ENCODE results near the gene SH3TC1.

SH3TC1 gene

GRCh38 chr4:8217246-8217511 is 18.1 kb downstream of the SH3TC1 start:
- no peak for FAIRE-seq

GRCh38 chr4:8217871-8218270 is 18.8 kb downstream of the SH3TC1 start:
- no peak for FAIRE-seq

DNA sequence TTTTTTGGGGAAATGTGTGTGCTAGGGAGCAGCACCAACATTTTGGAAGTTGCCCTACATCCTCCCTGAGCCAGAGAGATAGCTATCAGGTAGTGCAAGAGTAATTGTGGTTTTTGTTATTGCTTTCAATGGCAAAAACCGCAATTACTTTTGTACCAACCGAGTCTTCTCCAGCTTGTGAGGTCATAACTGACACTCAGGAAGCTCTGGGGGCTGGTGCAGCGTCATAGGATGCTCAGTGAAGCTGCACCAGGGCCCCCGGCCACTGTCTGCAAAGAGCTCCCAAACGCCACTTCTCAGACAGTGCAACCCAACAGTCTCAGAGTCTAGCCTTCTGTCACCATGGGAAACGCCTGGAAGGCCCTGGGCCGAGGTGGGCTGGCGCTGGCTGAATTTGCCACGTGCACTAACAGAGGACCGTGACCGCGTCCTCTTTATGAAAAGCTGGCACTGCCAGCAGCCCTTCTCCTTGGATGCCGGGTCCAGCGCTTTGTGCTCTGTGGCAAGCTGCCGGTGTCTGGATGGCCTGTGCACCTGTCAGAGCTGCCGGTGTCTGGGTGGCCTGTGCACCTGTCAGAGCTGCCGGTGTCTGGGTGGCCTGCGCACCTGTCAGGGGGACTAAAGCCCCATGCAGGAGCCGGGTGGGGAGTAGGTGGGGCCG is 19.4 kb downstream of the SH3TC1 start:
- FAIRE-seq, result no peak

DNA sequence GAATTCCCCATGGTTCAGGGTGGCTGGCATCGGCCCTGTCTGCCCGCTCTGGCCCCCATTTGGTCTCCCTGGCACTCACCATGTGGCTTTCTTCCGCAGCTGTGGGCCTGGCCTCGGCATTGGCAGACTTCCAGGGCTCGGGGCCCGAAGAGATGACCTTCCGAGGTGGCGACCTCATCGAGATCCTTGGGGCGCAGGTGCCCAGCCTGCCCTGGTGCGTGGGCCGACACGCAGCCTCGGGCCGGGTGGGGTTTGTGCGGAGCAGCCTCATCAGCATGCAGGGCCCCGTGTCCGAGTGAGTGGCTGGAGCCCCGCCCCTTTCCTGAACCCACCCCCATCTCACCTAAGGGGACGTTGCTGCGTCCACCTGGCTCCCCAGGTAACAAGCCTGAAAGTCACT is 20.1 kb downstream of the SH3TC1 start:
- no peak for FAIRE-seq

DNA sequence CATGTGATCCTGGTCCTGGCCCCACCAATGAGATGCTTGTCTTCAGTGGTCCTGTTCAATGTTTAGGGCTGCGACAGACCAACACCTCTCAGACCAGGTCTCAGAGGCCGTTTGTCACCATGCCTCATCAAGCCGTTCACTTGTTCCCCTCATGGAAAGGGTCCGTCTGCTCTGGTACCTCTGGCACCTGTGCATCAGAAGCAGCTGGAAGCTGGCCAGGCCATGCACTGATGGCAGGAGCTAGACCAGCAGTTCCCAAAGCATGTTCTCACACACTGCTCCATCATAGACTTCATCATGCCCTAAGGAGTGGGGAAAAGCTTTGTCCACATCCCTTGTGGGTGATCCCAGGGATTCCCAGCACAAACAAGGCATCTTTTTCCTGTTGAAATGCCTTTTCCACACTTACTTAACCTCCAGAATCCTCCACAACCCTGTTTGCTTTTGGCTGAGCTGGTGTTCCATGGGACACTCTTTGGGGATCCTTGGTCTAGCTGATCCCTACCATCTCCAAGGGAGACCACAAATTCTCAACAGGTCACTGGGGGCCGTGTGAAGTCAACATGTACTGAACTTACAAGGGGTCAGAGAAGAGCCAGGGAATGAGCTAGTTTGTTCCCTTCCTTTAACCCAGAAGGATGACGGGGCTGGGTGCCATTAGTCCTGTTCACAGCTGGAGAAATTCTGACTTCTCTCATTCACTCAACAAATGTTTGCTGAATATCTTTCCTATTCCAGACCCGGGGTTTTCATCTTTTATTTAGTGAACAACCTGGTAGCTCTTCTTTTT is 21.8 kb downstream of the SH3TC1 start:
- no peak for FAIRE-seq

GRCh38 chr4:8221476-8221875 is 22.4 kb downstream of the SH3TC1 start:
- no peak for FAIRE-seq

GRCh38 chr4:8221985-8222384 is 22.9 kb downstream of the SH3TC1 start:
- FAIRE-seq, result no peak

- FAIRE-seq, result no peak
Observed at GRCh38 chr4:8222609-8223388, 23.7 kb downstream of the SH3TC1 start.

DNA sequence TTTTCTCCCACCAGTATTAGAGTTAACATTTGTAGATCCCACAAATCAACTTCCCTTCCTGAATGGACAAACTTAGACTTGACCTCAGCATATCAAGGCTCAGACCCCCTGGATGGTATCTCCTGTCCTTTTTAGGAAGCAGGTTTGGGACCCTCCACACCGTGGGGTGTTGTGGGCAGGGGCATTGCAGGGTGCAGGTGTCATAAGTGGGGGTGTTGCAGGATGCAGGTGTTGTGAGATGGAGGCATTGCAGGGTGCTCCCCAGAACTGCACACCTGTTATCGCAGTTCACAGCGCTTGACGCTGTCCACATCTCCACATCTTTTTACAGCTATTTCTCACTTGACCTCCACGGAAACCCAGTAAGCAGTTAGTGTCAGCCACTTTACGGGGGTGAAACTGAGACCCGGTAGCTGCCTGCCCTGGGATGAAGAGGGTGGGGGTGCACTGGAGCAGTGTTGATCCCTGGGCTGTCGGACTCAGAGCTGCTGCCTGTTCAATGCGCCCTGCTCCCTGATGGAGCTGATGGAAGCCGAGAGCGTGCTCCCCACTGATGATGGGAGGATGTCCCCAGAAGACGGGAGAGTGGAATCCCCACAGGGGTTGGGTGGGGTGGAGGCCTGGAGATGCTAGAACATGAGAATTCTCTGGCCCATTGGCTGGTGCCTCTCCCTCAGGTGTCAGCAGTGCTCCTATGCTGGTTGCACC is 25.3 kb downstream of the SH3TC1 start:
- no peak for FAIRE-seq

- no peak for FAIRE-seq
Observed at GRCh38 chr4:8224975-8225625, 26.0 kb downstream of the SH3TC1 start.

DNA sequence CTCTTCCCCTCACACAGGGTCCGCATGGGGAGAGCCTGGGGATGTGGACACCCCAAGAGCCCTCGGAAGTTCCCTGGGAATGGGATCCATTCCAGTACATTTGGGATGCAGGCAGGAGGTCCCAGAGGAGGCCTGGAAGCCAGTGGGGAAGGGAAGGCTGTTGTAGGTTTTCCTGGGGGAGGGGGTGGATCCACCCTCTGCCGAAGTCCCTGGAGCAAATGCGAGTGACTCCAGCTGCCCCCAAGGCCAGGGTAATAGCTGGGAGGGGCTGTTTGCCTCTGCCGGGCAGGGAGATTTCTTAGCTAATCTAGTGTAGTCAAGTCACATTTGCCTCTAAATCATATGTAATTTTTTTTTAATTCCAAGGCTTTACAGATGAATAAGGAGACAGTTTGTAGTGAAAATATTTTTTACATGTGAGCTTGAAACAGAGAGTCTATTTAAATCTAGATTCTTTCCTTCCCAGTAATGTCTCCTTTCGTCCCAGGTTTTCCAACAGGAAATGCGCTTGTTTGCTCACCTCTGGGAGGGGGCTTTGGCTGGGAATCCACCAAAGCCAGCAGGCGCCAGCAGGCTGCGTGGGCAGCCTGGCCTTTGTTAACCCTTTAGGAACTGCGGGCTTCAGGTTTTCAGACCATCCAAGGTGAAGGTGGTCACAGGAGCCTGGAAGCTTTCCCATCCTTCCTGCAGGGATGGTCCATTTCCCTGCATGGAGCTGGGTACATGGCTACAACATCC is 26.8 kb downstream of the SH3TC1 start:
- no peak for FAIRE-seq

GRCh38 chr4:8227201-8227770 is 28.2 kb downstream of the SH3TC1 start:
- no peak for FAIRE-seq

GRCh38 chr4:8227771-8228318 is 28.8 kb downstream of the SH3TC1 start:
- FAIRE-seq, result no peak

GRCh38 chr4:8228319-8229250 is 29.5 kb downstream of the SH3TC1 start:
- no peak for FAIRE-seq

DNA sequence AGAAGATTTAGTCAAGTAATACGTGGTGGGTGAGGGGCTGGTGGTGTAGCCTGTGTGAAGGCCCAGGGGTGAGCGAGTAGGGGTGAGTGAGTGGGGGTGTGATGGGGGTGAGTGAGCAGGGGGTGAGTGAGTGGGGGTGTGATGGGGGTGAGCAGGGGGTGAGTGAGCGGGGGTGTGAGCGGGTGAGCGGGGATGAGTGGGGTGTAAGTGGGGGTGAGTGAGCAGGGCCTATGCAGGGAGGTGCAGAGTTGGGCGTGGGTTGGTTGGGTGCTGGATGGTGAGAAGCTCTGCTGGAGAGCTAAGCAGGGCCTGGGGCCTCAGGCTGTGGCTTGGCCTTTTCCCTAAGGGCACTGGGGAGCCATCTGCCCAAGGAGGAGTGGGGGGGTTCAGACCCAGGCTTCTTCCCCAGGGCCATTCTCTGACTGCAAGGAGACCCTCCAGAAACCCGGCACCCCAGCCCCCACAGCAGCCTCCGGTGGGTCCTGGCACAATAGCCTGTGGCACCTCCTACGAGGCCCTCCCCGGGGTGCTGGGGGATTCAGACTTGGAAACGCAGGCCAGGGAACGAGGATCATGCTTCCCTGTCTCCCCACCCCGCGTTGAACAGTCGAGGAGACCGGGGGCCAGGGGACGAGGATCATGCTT is 30.4 kb downstream of the SH3TC1 start:
- FAIRE-seq, result no peak

GRCh38 chr4:8230033-8230432 is 30.9 kb downstream of the SH3TC1 start:
- FAIRE-seq, result no peak

DNA sequence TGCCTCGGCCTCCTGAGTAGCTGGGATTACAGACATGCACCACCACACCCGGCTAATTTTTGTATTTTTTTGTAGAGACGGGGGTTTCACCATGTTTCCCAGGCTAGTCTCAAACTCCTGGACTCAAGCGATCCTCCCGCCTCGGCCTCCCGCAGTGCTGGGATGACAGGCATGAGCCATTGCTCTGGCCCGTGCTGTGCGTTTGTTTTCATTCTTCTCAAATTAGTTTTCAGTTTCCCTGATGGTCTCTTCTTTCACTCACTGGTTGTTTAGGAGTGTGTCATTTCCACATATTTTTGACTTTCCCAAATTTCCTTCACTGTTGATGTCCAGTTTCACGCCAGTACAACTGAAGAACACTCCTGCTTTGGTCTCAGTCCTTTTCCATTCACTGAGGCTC is 31.8 kb downstream of the SH3TC1 start:
- FAIRE-seq, result no peak

DNA sequence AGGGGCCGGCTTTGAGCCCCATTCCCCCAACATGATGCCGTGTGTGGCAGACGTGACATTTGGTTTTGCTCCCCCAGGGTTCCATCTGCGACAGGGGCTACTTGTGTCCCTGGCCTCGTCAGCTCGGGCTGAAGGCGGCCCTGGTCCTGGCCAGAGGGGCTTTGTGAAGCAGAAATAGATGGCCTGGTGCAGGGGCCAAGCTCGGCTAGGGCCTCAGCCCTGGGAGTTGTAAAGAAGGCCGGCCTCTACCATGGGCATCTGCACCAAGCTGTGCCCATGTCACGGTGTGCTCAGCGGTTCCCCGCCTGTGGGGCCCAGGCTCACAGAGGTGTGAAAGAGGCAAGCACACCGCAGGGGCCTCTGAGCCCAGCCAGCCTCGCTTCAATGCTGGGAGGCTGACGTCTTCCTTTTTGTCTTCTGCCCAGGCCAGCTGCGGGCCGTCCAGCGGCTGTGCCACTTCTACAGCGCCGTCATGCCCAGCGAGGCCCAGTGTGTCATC is 32.5 kb downstream of the SH3TC1 start:
- no peak for FAIRE-seq

GRCh38 chr4:8232748-8233147 is 33.7 kb downstream of the SH3TC1 start:
- FAIRE-seq, result no peak
